T follicular helper cell (primary cell): Measurements from ENCODE around the gene ZNF668.
"Not testable (repeated sequence)": the region's sequence is repeated elsewhere in the genome, so short reads cannot be mapped to it uniquely, and the experiment has no call there.

Experiments
- DNase-seq: peaks from one replicate; pipeline ENCODE4 v3.0.0-alpha.2; 2020; ENCODE audit warnings: low read depth

Gene ZNF668

GRCh38 chr16:31061126-31061812 is 12.8 kb downstream of the ZNF668 start:
- no peak for DNase-seq

GRCh38 chr16:31055613-31056012 is 18.4 kb downstream of the ZNF668 start:
- DNase-seq, result no peak

GRCh38 chr16:31052114-31052513 is 21.9 kb downstream of the ZNF668 start:
- DNase-seq, result no peak

GRCh38 chr16:31050280-31051030 is 23.6 kb downstream of the ZNF668 start:
- no peak for DNase-seq

GRCh38 chr16:31043898-31044481 is 30.1 kb downstream of the ZNF668 start:
- DNase-seq, result no peak

GRCh38 chr16:31043352-31043751 is 30.7 kb downstream of the ZNF668 start:
- DNase-seq, result no peak

- no peak for DNase-seq
Measured at GRCh38 chr16:31042866-31043265, 31.2 kb downstream of the ZNF668 start.

- DNase-seq, result no peak
Measured at GRCh38 chr16:31038993-31039392, 35.0 kb downstream of the ZNF668 start.

GRCh38 chr16:31036691-31037090 is 37.3 kb downstream of the ZNF668 start:
- no peak for DNase-seq

GRCh38 chr16:31033709-31034492 is 40.1 kb downstream of the ZNF668 start:
- peak; percentile 84 for DNase-seq

- DNase-seq, result peak; percentile 97
Measured at GRCh38 chr16:31032736-31033708, 41.0 kb downstream of the ZNF668 start, which contains the start of gene STX4. Gene STX4 (plus strand): TSS chr16:31033558. CDS start chr16:31033806, 248 bp downstream.

- DNase-seq, result no peak
Measured at GRCh38 chr16:31031276-31031675, 42.8 kb downstream of the ZNF668 start.

- no peak for DNase-seq
Measured at GRCh38 chr16:31029272-31029671, 44.8 kb downstream of the ZNF668 start.

GRCh38 chr16:31025339-31025738 is 48.7 kb downstream of the ZNF668 start:
- no peak for DNase-seq

GRCh38 chr16:31023627-31024226 is 50.3 kb downstream of the ZNF668 start:
- DNase-seq, result no peak

GRCh38 chr16:31023252-31023602 is 50.8 kb downstream of the ZNF668 start:
- no peak for DNase-seq

- no peak for DNase-seq
Measured at GRCh38 chr16:31022544-31023251, 51.3 kb downstream of the ZNF668 start.

- no peak for DNase-seq
Measured at GRCh38 chr16:31020536-31020935, 53.5 kb downstream of the ZNF668 start.

GRCh38 chr16:31017756-31018155 is 56.3 kb downstream of the ZNF668 start:
- not testable (repeated sequence) for DNase-seq

- DNase-seq, result no peak
Measured at GRCh38 chr16:31016018-31016417, 58.0 kb downstream of the ZNF668 start.
